AG04450 (cell line): Measurements from ENCODE around the gene NTRK2. TPM values are rescaled to one million over a fixed set of nuclear protein-coding genes. Genes with fewer than 3 reads are reported as not detected.

Experiments
- CTCF ChIA-PET: fragments of 300-600, 350-600 bp; formaldehyde crosslinking; extraction: SDS; loops from one replicate; lab custom pipeline; 2022; ENCODE audit warnings: antibody characterized with exemption, inconsistent platforms; lab: Charles Lee
- POLR2A ChIA-PET: fragments of 350-600 bp; formaldehyde crosslinking; extraction: SDS; loops from one replicate; lab custom pipeline; 2021; ENCODE audit warnings: antibody characterized with exemption, inconsistent platforms; lab: Yijun Ruan, JAX
- DNase-seq: peaks from one replicate; pipeline ENCODE4 v3.0.0-alpha.2; 2011; ENCODE audit warnings: low read depth, low spot score
- H3K27ac ChIP-seq: one replicate; pipeline ENCODE4 v1.5.1; 2012; ENCODE audit warnings: low read depth, low read length, control low read depth
- H3K27me3 ChIP-seq: one replicate; pipeline ENCODE4 v1.6.0; 2012; ENCODE audit warnings: low read length; ENCODE audit not compliant: control insufficient read depth, insufficient read depth
- H3K4me3 ChIP-seq: 2 replicates; pipeline ENCODE4 v1.5.1; 2011; ENCODE audit warnings: mild to moderate bottlenecking, low read depth, low read length, control low read depth
- H3K9me3 ChIP-seq: 2 replicates; pipeline ENCODE4 v1.5.1; 2012; ENCODE audit warnings: low read length; ENCODE audit not compliant: control insufficient read depth, insufficient read depth
- CTCF ChIP-seq: IDR thresholded peaks from 2 replicates; pipeline ENCODE4 v1.5.1; 2011; ENCODE audit warnings: low read depth, low read length, control low read depth, inconsistent platforms
- polyA plus RNA-seq: library from polyadenylated mRNA; depleted of rRNA; stranded (reverse); fragments of >200 nt; gene quantifications from 2 replicates; pipeline ENCODE4 v1.2.3, GENCODE V29; 2011

The NTRK2 gene
- polyA plus RNA-seq, 1 experiment, result not detected

- peaks cover 3% of the 10 kb centered on the region; the same call in 1 of the 2 replicates for H3K9me3 ChIP-seq
- no peak overlapping the region for H3K4me3 ChIP-seq
- POLR2A ChIA-PET, result no interaction called here
- no peak overlapping the region for H3K27ac ChIP-seq
- DNase-seq, result no peak
- CTCF ChIA-PET, result interaction anchor here (1.0 kb wide), 1 partner anchor 9 kb away, joined by 4 read pairs; no protein-coding TSS in a partner anchor
- TF ChIP-seq CTCF, result no peak
- no peaks in the 10 kb centered on the region for H3K27me3 ChIP-seq
These were observed 109.0 kb downstream of the NTRK2 start for GRCh38 chr9:84778570-84778969.

DNA sequence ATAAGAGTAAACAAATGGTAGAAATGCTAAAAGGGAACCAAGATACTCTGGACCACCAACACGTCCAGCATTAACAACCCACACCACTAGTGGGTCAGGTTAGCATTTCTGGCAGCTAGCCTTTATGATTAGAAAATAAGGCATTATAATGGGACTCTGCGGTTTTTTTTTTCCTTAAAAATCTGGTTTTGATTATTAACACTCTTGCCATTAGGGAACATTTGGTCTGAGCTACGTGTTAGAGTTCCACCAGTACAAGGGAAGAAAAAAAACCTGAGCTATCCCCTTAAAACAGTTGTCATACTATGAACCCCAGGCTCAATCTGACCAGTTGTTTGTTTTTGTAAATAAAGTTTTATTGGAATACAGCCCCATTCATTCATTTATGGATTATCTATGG, 110.4 kb downstream of the NTRK2 start:
- no peak overlapping the region for H3K4me3 ChIP-seq
- no peaks in the 10 kb centered on the region; the same call in 1 of the 2 replicates for H3K9me3 ChIP-seq
- ChIA-PET POLR2A (no interaction called here), CTCF (no interaction called here)
- no peak for DNase-seq
- no peaks in the 10 kb centered on the region for H3K27me3 ChIP-seq
- no peak overlapping the region for H3K27ac ChIP-seq
- no peak for TF ChIP-seq CTCF

- H3K27ac ChIP-seq, result no peak overlapping the region
- CTCF ChIA-PET, result interaction anchor here (1.7 to 2.4 kb wide), 2 partner anchors 83 to 383 kb away, joined by 9 to 16 read pairs; no protein-coding TSS in a partner anchor
- POLR2A ChIA-PET, result no interaction called here
- H3K4me3 ChIP-seq, result no peak overlapping the region
- no peaks in the 10 kb centered on the region; the same call in 1 of the 2 replicates for H3K9me3 ChIP-seq
- TF ChIP-seq CTCF, result no peak
- DNase-seq, result no peak
- H3K27me3 ChIP-seq, result no peaks in the 10 kb centered on the region
These were observed 110.9 kb downstream of the NTRK2 start for GRCh38 chr9:84780385-84780784.

DNA sequence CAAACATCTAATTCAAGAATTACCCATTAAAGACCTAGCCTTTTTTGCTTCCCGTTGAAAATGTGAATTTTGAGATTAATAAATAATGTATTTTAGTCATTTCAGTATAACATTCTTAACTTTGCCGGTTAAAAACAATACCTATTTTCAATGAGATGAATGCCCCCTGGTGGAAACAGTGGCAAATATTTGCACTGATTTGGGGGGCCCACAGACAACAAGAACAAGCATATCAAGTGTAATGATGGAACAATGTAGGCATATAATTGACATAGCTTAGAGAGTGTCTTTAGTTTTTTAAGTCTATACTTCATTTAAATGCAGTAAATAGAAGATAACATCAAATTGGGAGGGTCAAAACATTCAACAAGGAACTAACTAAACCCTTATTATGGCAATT, 111.9 kb downstream of the NTRK2 start:
- TF ChIP-seq CTCF, result peak; percentile 20; the same call in 1 of the 2 replicates
- Histone ChIP-seq H3K4me3 (no peak overlapping the region), H3K27me3 (no peaks in the 10 kb centered on the region), H3K27ac (no peak overlapping the region), H3K9me3 (no peaks in the 10 kb centered on the region; the same call in 1 of the 2 replicates)
- POLR2A ChIA-PET, result no interaction called here
- CTCF ChIA-PET, result interaction anchor here (1.3 to 2.4 kb wide), 5 partner anchors 26 to 384 kb away, joined by 3 to 16 read pairs (median 3); no protein-coding TSS in a partner anchor
- DNase-seq, result no peak

GRCh38 chr9:84781931-84782866, 112.7 kb downstream of the NTRK2 start:
- no peak for DNase-seq
- no peak overlapping the region for H3K4me3 ChIP-seq
- CTCF ChIA-PET, result interaction anchor here (1.3 to 2.4 kb wide), 5 partner anchors 26 to 385 kb away, joined by 3 to 16 read pairs (median 3); no protein-coding TSS in a partner anchor

More at GRCh38 chr9:84781931-84782866, 112.7 kb downstream of the NTRK2 start:
- TF ChIP-seq CTCF, result no peak
- Histone ChIP-seq H3K27ac (no peak overlapping the region), H3K9me3 (no peaks in the 10 kb centered on the region; the same call in 1 of the 2 replicates), H3K27me3 (no peaks in the 10 kb centered on the region)
- POLR2A ChIA-PET, result no interaction called here
